Measurements from ENCODE around the gene KLHDC3.

KLHDC3 gene

GRCh38 chr6:43055966-43056365, 41.9 kb downstream of the KLHDC3 start:
- DNase-seq (ENCODE audit: low read depth): no peak
- no peak for TF ChIP-seq CTCF (IDR thresholded peaks at IDR 0.05; ENCODE audit: insufficient read depth, low read depth, low read length, missing control alignments)
- no peak overlapping the region for H3K4me3 ChIP-seq (ENCODE audit: low read length)

- TF ChIP-seq CTCF (IDR thresholded peaks at IDR 0.05; ENCODE audit: insufficient read depth, low read depth, low read length, missing control alignments): no peak
- no peak for DNase-seq (ENCODE audit: low read depth)
- peak overlapping the region; percentile 95 for H3K4me3 ChIP-seq (ENCODE audit: low read length)
These were observed 44.5 kb downstream of the KLHDC3 start for GRCh38 chr6:43058531-43058930.

GRCh38 chr6:43059168-43060033, 45.4 kb downstream of the KLHDC3 start, which contains the start of the genes KLC4 and MRPL2:
TSS of gene KLC4 (plus strand) at chr6:43059631. CDS start at chr6:43061336, 1,705 bp downstream.
TSS of gene MRPL2 (minus strand) at chr6:43059434. CDS start at chr6:43059381, 53 bp downstream.
- TF ChIP-seq CTCF (IDR thresholded peaks at IDR 0.05; ENCODE audit: insufficient read depth, low read depth, low read length, missing control alignments): no peak
- peak within 1 kb of the TSS; percentile 95 for H3K4me3 ChIP-seq (ENCODE audit: low read length)
- DNase-seq (ENCODE audit: low read depth): peak; percentile 99

GRCh38 chr6:43060034-43060754, 46.1 kb downstream of the KLHDC3 start:
- H3K4me3 ChIP-seq (ENCODE audit: low read length): peak overlapping the region; percentile 95
- TF ChIP-seq CTCF (IDR thresholded peaks at IDR 0.05; ENCODE audit: insufficient read depth, low read depth, low read length, missing control alignments): no peak
- peak; percentile 63 for DNase-seq (ENCODE audit: low read depth)

GRCh38 chr6:43060755-43061633, 46.9 kb downstream of the KLHDC3 start:
- no peak for TF ChIP-seq CTCF (IDR thresholded peaks at IDR 0.05; ENCODE audit: insufficient read depth, low read depth, low read length, missing control alignments)
- H3K4me3 ChIP-seq (ENCODE audit: low read length): no peak overlapping the region
- no peak for DNase-seq (ENCODE audit: low read depth)

GRCh38 chr6:43061861-43062260, 47.8 kb downstream of the KLHDC3 start:
- DNase-seq (ENCODE audit: low read depth): no peak
- no peak for TF ChIP-seq CTCF (IDR thresholded peaks at IDR 0.05; ENCODE audit: insufficient read depth, low read depth, low read length, missing control alignments)
- no peak overlapping the region for H3K4me3 ChIP-seq (ENCODE audit: low read length)
